ENCODE results near the gene AKT3.

DNA sequence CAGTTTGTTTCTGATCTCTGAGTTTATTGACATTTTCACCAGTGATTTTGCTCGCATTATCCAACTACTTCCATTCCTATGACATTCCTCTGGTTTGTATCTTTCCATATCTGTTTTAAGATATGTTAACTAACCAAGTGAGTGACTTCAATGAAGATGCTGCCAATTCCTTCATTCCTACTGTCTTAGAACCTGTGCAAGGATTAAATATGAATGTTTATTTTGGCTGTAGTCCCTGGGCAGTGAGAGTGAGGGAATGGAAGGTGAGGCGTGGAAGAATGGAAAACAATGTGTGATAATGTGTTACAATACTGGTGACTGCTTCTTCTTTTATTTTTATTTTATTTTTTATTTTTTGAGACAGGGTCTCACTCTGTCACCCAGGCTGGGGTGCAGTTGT lies 411.2 kb downstream of the AKT3 start:
- TF ChIP-seq CTCF (IDR thresholded peaks at IDR 0.05) (no peak), POLR2AphosphoS5 (IDR thresholded peaks at IDR 0.05) (no peak), POLR2A (IDR thresholded peaks at IDR 0.05) (no peak)

All from suprapubic skin (tissue), 4 donors.